ENCODE data around the gene DEUP1. TPM values are rescaled to one million over a fixed set of nuclear protein-coding genes. Genes with fewer than 3 reads are reported as not detected.

The DEUP1 gene
- total and polyA plus RNA-seq, 12 donors: 0.76 TPM; not detected in 11

DNA sequence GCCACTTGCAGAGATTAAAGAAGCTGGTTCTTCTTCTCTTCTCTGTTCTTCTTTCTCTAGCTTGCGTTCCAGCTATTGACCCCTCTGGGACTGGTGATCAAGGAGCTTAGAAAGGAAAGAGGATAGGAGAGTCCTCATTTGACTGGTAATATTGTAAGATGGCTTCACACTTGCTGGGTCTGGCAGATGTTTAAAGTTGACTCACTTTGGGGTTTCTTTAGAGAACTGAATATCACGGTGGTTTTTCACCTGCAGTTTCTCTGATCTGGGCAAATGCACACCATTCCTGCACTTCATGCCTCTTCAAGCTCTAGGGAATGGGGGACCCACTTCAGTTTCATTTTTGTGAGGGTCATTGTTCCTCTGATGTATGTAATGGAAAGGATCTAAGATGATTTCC is 41.8 kb upstream of the DEUP1 start:
- 88 to 97% methylated on average over 2 of the region's 2 CpGs for WGBS, 2 donors
- no peak overlapping the region for H3K27ac ChIP-seq

GRCh38 chr11:93289782-93290463 is 40.6 kb upstream of the DEUP1 start:
- Histone ChIP-seq H3K27me3 (no peaks in the 10 kb centered on the region), H3K27ac (no peak overlapping the region), H3K36me3 (no peaks in the 10 kb centered on the region), H3K4me1 (no peaks in the 10 kb centered on the region), H3K9me3 (no peaks in the 10 kb centered on the region), H3K4me3 (no peak overlapping the region)
- intact Hi-C loops (cut with DNase I): no loop called here
- ATAC-seq: no peak
- 44% methylated on average over 5 of the region's 5 CpGs for whole genome bisulfite sequencing, 2 donors
- TF ChIP-seq CTCF (IDR thresholded peaks at IDR 0.05): no peak
- DNase-seq: no peak

More for the DNA sequence above, 41.8 kb upstream of the DEUP1 start:
- no peak for TF ChIP-seq CTCF (IDR thresholded peaks at IDR 0.05)
- Histone ChIP-seq H3K4me1 (no peaks in the 10 kb centered on the region), H3K36me3 (no peaks in the 10 kb centered on the region), H3K9me3 (no peaks in the 10 kb centered on the region), H3K27me3 (no peaks in the 10 kb centered on the region), H3K4me3 (no peak overlapping the region)
- intact Hi-C loops (cut with DNase I): no loop called here
- ATAC-seq (no peak), DNase-seq (no peak)

DNA sequence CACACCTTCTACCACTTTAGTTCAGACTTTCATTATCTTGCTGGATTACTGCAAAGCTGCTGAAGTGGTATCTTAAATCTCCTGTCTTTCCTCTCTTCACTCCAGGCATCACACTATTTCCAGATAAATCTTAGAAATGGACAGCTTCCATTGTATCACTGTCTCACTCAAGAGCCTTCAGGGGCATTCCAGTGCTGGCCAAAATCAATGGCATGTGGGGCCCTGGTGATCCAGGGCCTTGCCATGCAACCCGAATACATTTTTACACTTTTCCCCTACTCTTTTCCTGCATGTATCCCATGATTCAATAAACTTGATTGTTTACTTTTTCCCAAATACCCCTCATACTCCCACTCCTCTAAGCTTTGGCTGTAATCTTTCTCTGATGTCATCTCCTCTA is 39.4 kb upstream of the DEUP1 start:
- intact Hi-C loops (cut with DNase I): no loop called here
- WGBS, 2 donors: 79 to 87% methylated on average over 1 of the region's 1 CpG
- no peak for ATAC-seq

GRCh38 chr11:93291898-93292297 is 38.6 kb upstream of the DEUP1 start:
- Histone ChIP-seq H3K36me3 (no peaks in the 10 kb centered on the region), H3K9me3 (no peaks in the 10 kb centered on the region), H3K27ac (no peak overlapping the region), H3K4me1 (no peaks in the 10 kb centered on the region), H3K4me3 (no peak overlapping the region), H3K27me3 (no peaks in the 10 kb centered on the region)
- WGBS, 2 donors: 79 to 81% methylated on average over 1 of the region's 1 CpG
- intact Hi-C loops (cut with DNase I): no loop called here
- TF ChIP-seq CTCF (IDR thresholded peaks at IDR 0.05): no peak
- ATAC-seq: no peak
- DNase-seq: no peak

More for the DNA sequence above, 39.4 kb upstream of the DEUP1 start:
- H3K4me1 ChIP-seq: no peaks in the 10 kb centered on the region
- no peak for DNase-seq
- no peaks in the 10 kb centered on the region for H3K36me3 ChIP-seq
- no peak overlapping the region for H3K4me3 ChIP-seq
- H3K9me3 ChIP-seq: no peaks in the 10 kb centered on the region
- H3K27me3 ChIP-seq: no peaks in the 10 kb centered on the region
- H3K27ac ChIP-seq: no peak overlapping the region
- TF ChIP-seq CTCF (IDR thresholded peaks at IDR 0.05): no peak
